AG04450 (cell line): ENCODE results near the gene GNS. TPM values are rescaled to one million over a fixed set of nuclear protein-coding genes. Genes with fewer than 3 reads are reported as not detected.
"Not testable (repeated sequence)": the region's sequence is repeated elsewhere in the genome, so short reads cannot be mapped to it uniquely, and the experiment has no call there.

Experiments
- CTCF ChIA-PET: fragments of 300-600, 350-600 bp; formaldehyde crosslinking; extraction: SDS; loops from one replicate; lab custom pipeline; 2022; ENCODE audit warnings: antibody characterized with exemption, inconsistent platforms; lab: Charles Lee
- POLR2A ChIA-PET: fragments of 350-600 bp; formaldehyde crosslinking; extraction: SDS; loops from one replicate; lab custom pipeline; 2021; ENCODE audit warnings: antibody characterized with exemption, inconsistent platforms; lab: Yijun Ruan, JAX
- DNase-seq: peaks from one replicate; pipeline ENCODE4 v3.0.0-alpha.2; 2011; ENCODE audit warnings: low read depth, low spot score
- H3K27ac ChIP-seq: one replicate; pipeline ENCODE4 v1.5.1; 2012; ENCODE audit warnings: low read depth, low read length, control low read depth
- H3K27me3 ChIP-seq: one replicate; pipeline ENCODE4 v1.6.0; 2012; ENCODE audit warnings: low read length; ENCODE audit not compliant: control insufficient read depth, insufficient read depth
- H3K4me3 ChIP-seq: 2 replicates; pipeline ENCODE4 v1.5.1; 2011; ENCODE audit warnings: mild to moderate bottlenecking, low read depth, low read length, control low read depth
- H3K9me3 ChIP-seq: 2 replicates; pipeline ENCODE4 v1.5.1; 2012; ENCODE audit warnings: low read length; ENCODE audit not compliant: control insufficient read depth, insufficient read depth
- polyA plus RNA-seq: library from polyadenylated mRNA; depleted of rRNA; stranded (reverse); fragments of >200 nt; gene quantifications from 2 replicates; pipeline ENCODE4 v1.2.3, GENCODE V29; 2011
- TF ChIP-seq, protein P1 (sequence below): IDR thresholded peaks from 2 replicates; pipeline ENCODE4 v1.5.1; 2011; ENCODE audit warnings: low read depth, low read length, control low read depth, inconsistent platforms

Gene GNS
- polyA plus RNA-seq, 1 experiment = 212 TPM

GRCh38 chr12:64781280-64782190, 22.3 kb upstream of the GNS start:
- CTCF ChIA-PET = interaction anchor here (0.9 to 3.8 kb wide), 4 partner anchors 13 to 20 kb away, joined by 3 to 20 read pairs (median 16); no protein-coding TSS in a partner anchor
- Histone ChIP-seq H3K27me3 (peaks cover 48% of the 10 kb centered on the region), H3K4me3 (no peak overlapping the region), H3K27ac (no peak overlapping the region), H3K9me3 (peaks cover 3% of the 10 kb centered on the region; the same call in 1 of the 2 replicates)
- DNase-seq = no peak
- POLR2A ChIA-PET = interaction anchor here (0.8 kb wide), 1 partner anchor 15 kb away, joined by 5 read pairs; no protein-coding TSS in a partner anchor
- TF ChIP-seq, protein P1, sequence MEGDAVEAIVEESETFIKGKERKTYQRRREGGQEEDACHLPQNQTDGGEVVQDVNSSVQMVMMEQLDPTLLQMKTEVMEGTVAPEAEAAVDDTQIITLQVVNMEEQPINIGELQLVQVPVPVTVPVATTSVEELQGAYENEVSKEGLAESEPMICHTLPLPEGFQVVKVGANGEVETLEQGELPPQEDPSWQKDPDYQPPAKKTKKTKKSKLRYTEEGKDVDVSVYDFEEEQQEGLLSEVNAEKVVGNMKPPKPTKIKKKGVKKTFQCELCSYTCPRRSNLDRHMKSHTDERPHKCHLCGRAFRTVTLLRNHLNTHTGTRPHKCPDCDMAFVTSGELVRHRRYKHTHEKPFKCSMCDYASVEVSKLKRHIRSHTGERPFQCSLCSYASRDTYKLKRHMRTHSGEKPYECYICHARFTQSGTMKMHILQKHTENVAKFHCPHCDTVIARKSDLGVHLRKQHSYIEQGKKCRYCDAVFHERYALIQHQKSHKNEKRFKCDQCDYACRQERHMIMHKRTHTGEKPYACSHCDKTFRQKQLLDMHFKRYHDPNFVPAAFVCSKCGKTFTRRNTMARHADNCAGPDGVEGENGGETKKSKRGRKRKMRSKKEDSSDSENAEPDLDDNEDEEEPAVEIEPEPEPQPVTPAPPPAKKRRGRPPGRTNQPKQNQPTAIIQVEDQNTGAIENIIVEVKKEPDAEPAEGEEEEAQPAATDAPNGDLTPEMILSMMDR = no peak

- POLR2A ChIA-PET = interaction anchor here (0.8 kb wide), 1 partner anchor 16 kb away, joined by 5 read pairs; no protein-coding TSS in a partner anchor
- DNase-seq = no peak
- Histone ChIP-seq H3K27me3 (peaks cover 48% of the 10 kb centered on the region), H3K9me3 (peaks cover 3% of the 10 kb centered on the region; the same call in 1 of the 2 replicates), H3K4me3 (peak overlapping the region; percentile 31), H3K27ac (no peak overlapping the region)
- TF ChIP-seq, protein P1 = no peak
- CTCF ChIA-PET = interaction anchor here (0.6 to 3.8 kb wide), 3 partner anchors 16 to 290 kb away, joined by 3 to 17 read pairs (median 15); no protein-coding TSS in a partner anchor
These were observed 21.5 kb upstream of the GNS start for GRCh38 chr12:64780531-64781279.

DNA sequence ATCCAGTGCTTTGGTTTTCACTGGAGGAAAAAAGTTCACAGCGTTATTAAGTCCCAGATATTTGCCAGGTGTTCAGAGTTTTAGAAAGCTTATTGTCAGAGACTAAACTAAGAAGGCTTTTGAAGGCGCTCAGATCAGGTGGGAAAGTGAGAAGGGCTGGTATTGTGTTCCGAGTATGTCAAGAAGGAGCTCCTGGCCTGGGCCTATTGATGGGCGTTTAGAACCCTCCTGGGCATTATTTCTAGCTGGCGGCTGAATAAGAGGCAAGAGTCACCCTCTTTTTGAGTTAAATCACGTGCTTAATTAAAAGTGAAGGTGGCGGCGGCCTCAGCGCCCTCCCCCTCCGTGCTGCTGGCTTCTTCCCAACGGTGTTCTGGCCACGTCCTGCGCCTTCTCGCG, 20.9 kb upstream of the GNS start:
- Histone ChIP-seq H3K4me3 (peak overlapping the region; percentile 17), H3K27ac (no peak overlapping the region), H3K27me3 (peaks cover 48% of the 10 kb centered on the region), H3K9me3 (peaks cover 3% of the 10 kb centered on the region; the same call in 1 of the 2 replicates)
- TF ChIP-seq, protein P1 = no peak
- ChIA-PET CTCF (interaction anchor here (0.6 to 3.8 kb wide), 3 partner anchors 16 to 289 kb away, joined by 3 to 17 read pairs (median 15); no protein-coding TSS in a partner anchor), POLR2A (no interaction called here)
- no peak for DNase-seq

- Histone ChIP-seq H3K9me3 (peaks cover 3% of the 10 kb centered on the region; the same call in 1 of the 2 replicates), H3K27ac (no peak overlapping the region), H3K27me3 (peaks cover 50% of the 10 kb centered on the region), H3K4me3 (no peak overlapping the region)
- no peak for DNase-seq
- ChIA-PET POLR2A (no interaction called here), CTCF (interaction anchor here (1.8 to 3.8 kb wide), 2 partner anchors 17 to 22 kb away, joined by 15 to 17 read pairs; no protein-coding TSS in a partner anchor)
- TF ChIP-seq, protein P1 = no peak
These were observed 20.3 kb upstream of the GNS start for GRCh38 chr12:64779354-64779974.

DNA sequence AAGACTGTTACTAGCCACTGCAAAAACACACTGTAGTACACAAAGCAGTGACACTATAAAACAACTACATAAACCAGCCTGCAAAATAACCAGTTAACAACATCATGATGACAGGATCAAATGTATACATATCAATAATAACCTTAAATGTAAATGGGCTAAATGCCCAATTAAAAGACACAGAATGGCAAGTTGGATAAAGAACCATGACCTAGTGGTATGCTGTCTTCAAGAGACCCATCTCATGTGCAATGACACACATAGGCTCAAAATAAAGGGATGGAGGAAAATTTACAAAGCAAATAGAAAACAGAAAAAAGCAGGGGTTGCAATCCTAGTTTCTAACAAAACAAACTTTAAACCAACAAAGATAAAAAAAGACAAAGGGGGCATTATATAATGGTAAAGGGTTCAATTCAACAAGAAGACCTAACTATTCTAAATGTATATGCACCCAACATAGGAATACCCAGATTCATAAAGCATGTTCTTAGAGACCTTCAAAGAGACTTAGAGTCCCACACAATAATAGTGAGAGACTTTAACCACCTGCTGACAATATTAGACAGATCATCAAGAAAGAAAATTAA, 16.0 kb upstream of the GNS start:
- DNase-seq, CTCF ChIA-PET: not testable (repeated sequence)
- H3K27me3 ChIP-seq = peaks cover 27% of the 10 kb centered on the region

More for the DNA sequence above, 16.0 kb upstream of the GNS start:
- H3K9me3 ChIP-seq, POLR2A ChIA-PET, H3K27ac ChIP-seq, H3K4me3 ChIP-seq: not testable (repeated sequence)
